GM12878 (cell line): ENCODE data around the gene ADGRL3. TPM values are rescaled to one million over a fixed set of nuclear protein-coding genes. Genes with fewer than 3 reads are reported as not detected.

ENCODE experiments used
- ATAC-seq: fragments of 200-7000 bp; cut with Tn5 transposase; 3 replicates; pipeline ENCODE4 v1.9.1; 2020; ENCODE audit warnings: mild to moderate bottlenecking, moderate library complexity
- BruUV-seq: library from RNA; stranded (reverse); fragments of 400-500 nt; replicated peaks from 2 replicates; lab custom pipeline; 2021; lab: Mats Ljungman, UMichigan
- CTCF ChIA-PET: fragments of 300-600 bp; sonication (Branson Sonifier 250); formaldehyde crosslinking; extraction: SDS; loops from one replicate; lab custom pipeline; 2021; ENCODE audit warnings: inconsistent platforms; lab: Yijun Ruan, JAX
- POLR2A ChIA-PET: fragments of 350-600 bp; formaldehyde crosslinking; extraction: SDS; loops from one replicate; lab custom pipeline; 2021; ENCODE audit warnings: inconsistent platforms; lab: Charles Lee
- RAD21 ChIA-PET: fragments of 300-600 bp; sonication (Branson Sonifier 250); formaldehyde crosslinking; loops from one replicate; lab custom pipeline; 2023; ENCODE audit warnings: antibody characterized with exemption; ENCODE audit not compliant: unreplicated experiment; lab: Charles Lee
- SMC1A ChIA-PET: fragments of 300-600 bp; sonication (Branson Sonifier 250); formaldehyde crosslinking; loops from one replicate; lab custom pipeline; 2023; ENCODE audit not compliant: unreplicated experiment, uncharacterized antibody; lab: Charles Lee
- DNase-seq: peaks from one replicate; pipeline ENCODE4 v3.0.0-alpha.2; 2011; ENCODE audit warnings: low read depth, low spot score
- FAIRE-seq: peaks from 3 replicates; lab custom pipeline; 2011; peaks lifted over from hg19 to GRCh38; lab: Jason Lieb, UNC
- H2AFZ ChIP-seq: 2 replicates; pipeline ENCODE4 v1.6.0; 2011; ENCODE audit warnings: low read depth, low read length, control low read depth; ENCODE audit not compliant: control insufficient read depth
- H3K27ac ChIP-seq: 2 replicates; pipeline ENCODE4 v1.5.1; 2011; ENCODE audit warnings: control low read depth; ENCODE audit not compliant: control insufficient read depth, insufficient read depth
- H3K27me3 ChIP-seq, 2 experiments: replicated peaks in 1 of 2; 2 replicates each; pipeline versions ENCODE4 v1.6.0 to v1.6.1; 2011; ENCODE audit warnings: low read length in 1 of 2; ENCODE audit not compliant: control insufficient read depth in 2 of 2, insufficient read depth in 2 of 2
- H3K36me3 ChIP-seq, 2 experiments: 2 replicates each; pipeline ENCODE4 v1.5.1; 2011; ENCODE audit warnings: low read length in 1 of 2; ENCODE audit not compliant: control insufficient read depth in 2 of 2, insufficient read depth in 2 of 2
- H3K4me1 ChIP-seq: 2 replicates; pipeline ENCODE4 v1.6.1; 2011; ENCODE audit warnings: mild to moderate bottlenecking, low read length, moderate library complexity, mixed read lengths; ENCODE audit not compliant: control insufficient read depth, insufficient read depth
- H3K4me2 ChIP-seq: 2 replicates; pipeline ENCODE4 v1.6.0; 2011; ENCODE audit warnings: control low read depth; ENCODE audit not compliant: control insufficient read depth, insufficient read depth
- H3K4me3 ChIP-seq: fragments of 200-600 bp; sonication (generic); 2 replicates; pipeline ENCODE4 v1.5.1; 2016
- H3K79me2 ChIP-seq: 2 replicates; pipeline ENCODE4 v1.6.0; 2011; ENCODE audit warnings: low read length; ENCODE audit not compliant: control insufficient read depth, insufficient read depth
- H3K9ac ChIP-seq: 2 replicates; pipeline ENCODE4 v1.8.0; 2011; ENCODE audit warnings: low read length, control low read depth, mixed read lengths; ENCODE audit not compliant: control insufficient read depth, insufficient read depth
- H3K9me3 ChIP-seq: replicated peaks from 3 replicates; pipeline ENCODE4 v1.5.1; 2011; ENCODE audit warnings: mild to moderate bottlenecking, low read length; ENCODE audit not compliant: control insufficient read depth, insufficient read depth
- H4K20me1 ChIP-seq: 2 replicates; pipeline ENCODE4 v1.6.0; 2011; ENCODE audit not compliant: control insufficient read depth, insufficient read depth
- CHD2 ChIP-seq: IDR thresholded peaks from 2 replicates; pipeline ENCODE4 v1.6.1; 2011; ENCODE audit warnings: low read depth, low read length, improper control_type of control experiment, borderline replicate concordance
- EZH2 ChIP-seq: IDR thresholded peaks from 2 replicates; pipeline ENCODE4 v1.6.1; 2012; ENCODE audit warnings: low read depth, mild to moderate bottlenecking, control low read depth, inconsistent platforms, low read length, borderline replicate concordance; ENCODE audit not compliant: control insufficient read depth
- RFX5 ChIP-seq: IDR thresholded peaks from 2 replicates; pipeline ENCODE4 v1.6.1; 2011; ENCODE audit warnings: low read depth, low read length, improper control_type of control experiment
- WGBS: methylation state at CpG from one replicate; pipeline ENCODE4 v1.1.6; 2016; ENCODE audit warnings: low lambda C conversion rate; ENCODE audit not compliant: insufficient replicate concordance, insufficient coverage; ENCODE audit errors: missing lambda C conversion rate; 5-methylcytosine and 5-hydroxymethylcytosine counted together
- in situ Hi-C: fragments of 300-500 bp; cut with MboI; formaldehyde crosslinking; loops from 9 replicates; pipeline ENCODE4 v1.14.3; 2018; ENCODE audit warnings: mixed read lengths
- intact Hi-C: fragments of 100-400 bp; cut with micrococcal nuclease; formaldehyde crosslinking; loops from one replicate; pipeline ENCODE4 v1.14.2; 2022; ENCODE audit not compliant: unreplicated experiment
- polyA plus RNA-seq, 11 experiments: library from polyadenylated mRNA; depleted of rRNA in 4 of 11; unstranded in 6 of 11; stranded (reverse) in 5 of 11; fragments of >200 nt; fragmentation: Nextera tagmentation in 4 of 11; fragmentation: Illumina TruSeq in 1 of 11; extraction: Ambion mirVana in 4 of 11; extraction: Trizol in 1 of 11; gene quantifications; 1 replicate in 1 of 11; 2 replicates in 10 of 11; pipeline versions ENCODE4 v1.2.1 to v1.2.3, GENCODE V29; 2011 to 2016; ENCODE audit warnings: inconsistent platforms in 2 of 11, missing spikeins in 2 of 11, low read depth in 1 of 11
- total RNA-seq, 4 experiments: library from RNA; depleted of rRNA in 3 of 4; stranded (reverse); fragments of >200 nt in 3 of 4; fragmentation: Illumina TruSeq in 1 of 4; extraction: Trizol in 1 of 4; gene quantifications; 2 replicates each; pipeline versions ENCODE4 v1.2.1 to v1.2.3, GENCODE V29; 2013 to 2021
- TF ChIP-seq, protein P1 (sequence below): IDR thresholded peaks from 2 replicates; pipeline ENCODE4 v1.6.1; 2012; ENCODE audit warnings: low read length, inconsistent platforms
- TF ChIP-seq, protein P2 (sequence below): fragments of 450-650 bp; IDR thresholded peaks from 2 replicates; pipeline ENCODE4 v1.6.1; 2016; ENCODE audit warnings: mild to moderate bottlenecking
- TF ChIP-seq, protein P3 (sequence below): fragments of 450-650 bp; IDR thresholded peaks from 2 replicates; pipeline ENCODE4 v1.6.1; 2017; ENCODE audit warnings: antibody characterized with exemption, mild to moderate bottlenecking, moderate library complexity

Gene ADGRL3
- total and polyA plus RNA-seq, 10 of the 15 experiments (the other 5 are each of a cell fraction or from before 2014, with no cell fraction given): 1.1 TPM; not detected in 9

DNA sequence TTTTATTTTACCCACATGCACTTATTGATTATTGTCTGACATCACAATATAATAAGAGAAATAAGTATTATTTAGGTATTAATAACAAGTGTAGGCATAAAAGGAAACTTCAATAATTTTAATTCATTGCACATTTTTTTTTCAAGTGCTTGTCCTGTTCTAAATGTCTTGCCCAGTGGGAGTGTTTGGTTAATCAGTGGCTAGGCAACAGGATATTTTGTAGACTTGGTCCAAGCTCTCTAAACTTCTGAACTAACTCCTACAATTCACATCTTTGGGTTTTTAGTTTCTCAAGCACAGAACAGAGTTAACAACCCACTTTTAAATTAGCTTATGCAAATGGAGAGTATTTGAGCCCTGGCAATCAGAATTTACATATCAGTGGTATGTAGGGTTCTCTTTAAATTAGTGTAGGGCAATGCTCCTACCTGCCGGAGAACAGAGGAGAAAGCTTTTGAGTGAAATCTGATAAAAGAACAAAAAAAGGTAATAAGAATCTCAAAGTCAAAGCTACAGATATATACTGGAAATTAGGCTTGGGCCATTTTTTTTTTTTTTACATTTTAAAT, 353.5 kb downstream of the ADGRL3 start:
- Histone ChIP-seq H3K27ac (no peak overlapping the region), H3K36me3 (no peaks in the 10 kb centered on the region), H3K27me3 (no peaks in the 10 kb centered on the region), H3K4me2 (no peak overlapping the region), H3K9ac (no peak overlapping the region), H3K79me2 (no peaks in the 10 kb centered on the region), H2AFZ (no peak overlapping the region), H3K9me3 (no peaks in the 10 kb centered on the region), H4K20me1 (no peaks in the 10 kb centered on the region), H3K4me3 (no peak overlapping the region), H3K4me1 (no peaks in the 10 kb centered on the region)
- in situ Hi-C loops: no loop called here
- TF ChIP-seq CHD2 (no peak), RFX5 (no peak), EZH2 (no peak)
- TF ChIP-seq, protein P1, sequence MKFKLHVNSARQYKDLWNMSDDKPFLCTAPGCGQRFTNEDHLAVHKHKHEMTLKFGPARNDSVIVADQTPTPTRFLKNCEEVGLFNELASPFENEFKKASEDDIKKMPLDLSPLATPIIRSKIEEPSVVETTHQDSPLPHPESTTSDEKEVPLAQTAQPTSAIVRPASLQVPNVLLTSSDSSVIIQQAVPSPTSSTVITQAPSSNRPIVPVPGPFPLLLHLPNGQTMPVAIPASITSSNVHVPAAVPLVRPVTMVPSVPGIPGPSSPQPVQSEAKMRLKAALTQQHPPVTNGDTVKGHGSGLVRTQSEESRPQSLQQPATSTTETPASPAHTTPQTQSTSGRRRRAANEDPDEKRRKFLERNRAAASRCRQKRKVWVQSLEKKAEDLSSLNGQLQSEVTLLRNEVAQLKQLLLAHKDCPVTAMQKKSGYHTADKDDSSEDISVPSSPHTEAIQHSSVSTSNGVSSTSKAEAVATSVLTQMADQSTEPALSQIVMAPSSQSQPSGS: no peak
- TF ChIP-seq, protein P2, sequence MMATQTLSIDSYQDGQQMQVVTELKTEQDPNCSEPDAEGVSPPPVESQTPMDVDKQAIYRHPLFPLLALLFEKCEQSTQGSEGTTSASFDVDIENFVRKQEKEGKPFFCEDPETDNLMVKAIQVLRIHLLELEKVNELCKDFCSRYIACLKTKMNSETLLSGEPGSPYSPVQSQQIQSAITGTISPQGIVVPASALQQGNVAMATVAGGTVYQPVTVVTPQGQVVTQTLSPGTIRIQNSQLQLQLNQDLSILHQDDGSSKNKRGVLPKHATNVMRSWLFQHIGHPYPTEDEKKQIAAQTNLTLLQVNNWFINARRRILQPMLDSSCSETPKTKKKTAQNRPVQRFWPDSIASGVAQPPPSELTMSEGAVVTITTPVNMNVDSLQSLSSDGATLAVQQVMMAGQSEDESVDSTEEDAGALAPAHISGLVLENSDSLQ: no peak
- TF ChIP-seq, protein P3, sequence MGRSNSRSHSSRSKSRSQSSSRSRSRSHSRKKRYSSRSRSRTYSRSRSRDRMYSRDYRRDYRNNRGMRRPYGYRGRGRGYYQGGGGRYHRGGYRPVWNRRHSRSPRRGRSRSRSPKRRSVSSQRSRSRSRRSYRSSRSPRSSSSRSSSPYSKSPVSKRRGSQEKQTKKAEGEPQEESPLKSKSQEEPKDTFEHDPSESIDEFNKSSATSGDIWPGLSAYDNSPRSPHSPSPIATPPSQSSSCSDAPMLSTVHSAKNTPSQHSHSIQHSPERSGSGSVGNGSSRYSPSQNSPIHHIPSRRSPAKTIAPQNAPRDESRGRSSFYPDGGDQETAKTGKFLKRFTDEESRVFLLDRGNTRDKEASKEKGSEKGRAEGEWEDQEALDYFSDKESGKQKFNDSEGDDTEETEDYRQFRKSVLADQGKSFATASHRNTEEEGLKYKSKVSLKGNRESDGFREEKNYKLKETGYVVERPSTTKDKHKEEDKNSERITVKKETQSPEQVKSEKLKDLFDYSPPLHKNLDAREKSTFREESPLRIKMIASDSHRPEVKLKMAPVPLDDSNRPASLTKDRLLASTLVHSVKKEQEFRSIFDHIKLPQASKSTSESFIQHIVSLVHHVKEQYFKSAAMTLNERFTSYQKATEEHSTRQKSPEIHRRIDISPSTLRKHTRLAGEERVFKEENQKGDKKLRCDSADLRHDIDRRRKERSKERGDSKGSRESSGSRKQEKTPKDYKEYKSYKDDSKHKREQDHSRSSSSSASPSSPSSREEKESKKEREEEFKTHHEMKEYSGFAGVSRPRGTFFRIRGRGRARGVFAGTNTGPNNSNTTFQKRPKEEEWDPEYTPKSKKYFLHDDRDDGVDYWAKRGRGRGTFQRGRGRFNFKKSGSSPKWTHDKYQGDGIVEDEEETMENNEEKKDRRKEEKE: no peak
- CTCF ChIA-PET: no interaction called here
- SMC1A ChIA-PET: interaction anchor here (0.9 to 2.1 kb wide), 2 partner anchors 12 to 25 kb away, joined by 4 to 12 read pairs; no protein-coding TSS in a partner anchor
- intact Hi-C loops: no loop called here
- no peak for DNase-seq
- no peak for FAIRE-seq
- RAD21 ChIA-PET: no interaction called here
- ATAC-seq: no peak
- WGBS: 52% methylated on average over 1 of the region's 1 CpG
- POLR2A ChIA-PET: no interaction called here
- no TSS peak for BruUV-seq
